Loucy (cell line): ENCODE data around the gene RNPEPL1.

Source experiments
- H2AFZ ChIP-seq: fragments of 200-600 bp; sonication (generic); 2 replicates; pipeline ENCODE4 v1.6.0; 2016; ENCODE audit warnings: antibody characterized with exemption, mild to moderate bottlenecking, low read length, moderate library complexity
- H3F3A ChIP-seq: fragments of 200-600 bp; 2 replicates; pipeline ENCODE4 v1.6.0; 2016; ENCODE audit warnings: antibody characterized with exemption, low read depth, mild to moderate bottlenecking
- H3K27me3 ChIP-seq: fragments of 200-600 bp; sonication (generic); 2 replicates; pipeline ENCODE4 v1.6.1; 2014; ENCODE audit warnings: low read length, mild to moderate bottlenecking; ENCODE audit not compliant: insufficient read depth, poor library complexity, severe bottlenecking
- H3K36me3 ChIP-seq: fragments of 200-600 bp; sonication (generic); 2 replicates; pipeline ENCODE4 v1.6.1; 2016; ENCODE audit warnings: low read length; ENCODE audit not compliant: insufficient read depth
- H3K4me1 ChIP-seq: fragments of 200-600 bp; sonication (generic); 2 replicates; pipeline ENCODE4 v1.5.1; 2014; ENCODE audit warnings: low read length, mild to moderate bottlenecking; ENCODE audit not compliant: insufficient read depth, poor library complexity, severe bottlenecking
- H3K4me2 ChIP-seq: fragments of 200-600 bp; sonication (generic); 2 replicates; pipeline ENCODE4 v1.6.0; 2014; ENCODE audit warnings: antibody characterized with exemption, low read length, low read depth, mild to moderate bottlenecking; ENCODE audit not compliant: poor library complexity, severe bottlenecking
- H3K4me3 ChIP-seq: fragments of 200-600 bp; sonication (generic); 2 replicates; pipeline ENCODE4 v1.5.1; 2014; ENCODE audit warnings: low read length, mild to moderate bottlenecking, mixed read lengths; ENCODE audit not compliant: poor library complexity, severe bottlenecking
- H3K79me2 ChIP-seq: fragments of 200-600 bp; sonication (generic); 2 replicates; pipeline ENCODE4 v1.6.1; 2014; ENCODE audit warnings: low read length; ENCODE audit not compliant: insufficient read depth
- H3K9ac ChIP-seq: fragments of 200-600 bp; sonication (generic); 2 replicates; pipeline ENCODE4 v1.6.0; 2014; ENCODE audit warnings: mild to moderate bottlenecking, low read depth, low read length, moderate library complexity; ENCODE audit not compliant: poor library complexity, severe bottlenecking
- H3K9me2 ChIP-seq: fragments of 200-600 bp; sonication (generic); replicated peaks from 2 replicates; pipeline ENCODE4 v1.6.1; 2016; ENCODE audit warnings: low read depth, low read length, mixed read lengths
- H3K9me3 ChIP-seq: fragments of 200-600 bp; sonication (generic); 2 replicates; pipeline ENCODE4 v1.6.1; 2014; ENCODE audit warnings: mild to moderate bottlenecking, antibody characterized with exemption, low read length, low read depth; ENCODE audit not compliant: insufficient read depth
- H4K20me1 ChIP-seq: fragments of 200-600 bp; sonication (generic); 2 replicates; pipeline ENCODE4 v1.6.0; 2014; ENCODE audit warnings: antibody characterized with exemption, low read length, mild to moderate bottlenecking; ENCODE audit not compliant: insufficient read depth, poor library complexity, severe bottlenecking
- EZH2phosphoT487 ChIP-seq: fragments of 200-600 bp; IDR thresholded peaks from 2 replicates; pipeline ENCODE4 v1.6.1; 2018; ENCODE audit warnings: antibody characterized with exemption, mild to moderate bottlenecking, moderate library complexity, borderline replicate concordance
- TF ChIP-seq, protein P1 (sequence below): fragments of 200-600 bp; sonication (generic); conservative IDR thresholded peaks from 2 replicates; pipeline ENCODE4 v1.5.1; 2014; ENCODE audit warnings: mild to moderate bottlenecking, antibody characterized with exemption, low read length

The RNPEPL1 gene

DNA sequence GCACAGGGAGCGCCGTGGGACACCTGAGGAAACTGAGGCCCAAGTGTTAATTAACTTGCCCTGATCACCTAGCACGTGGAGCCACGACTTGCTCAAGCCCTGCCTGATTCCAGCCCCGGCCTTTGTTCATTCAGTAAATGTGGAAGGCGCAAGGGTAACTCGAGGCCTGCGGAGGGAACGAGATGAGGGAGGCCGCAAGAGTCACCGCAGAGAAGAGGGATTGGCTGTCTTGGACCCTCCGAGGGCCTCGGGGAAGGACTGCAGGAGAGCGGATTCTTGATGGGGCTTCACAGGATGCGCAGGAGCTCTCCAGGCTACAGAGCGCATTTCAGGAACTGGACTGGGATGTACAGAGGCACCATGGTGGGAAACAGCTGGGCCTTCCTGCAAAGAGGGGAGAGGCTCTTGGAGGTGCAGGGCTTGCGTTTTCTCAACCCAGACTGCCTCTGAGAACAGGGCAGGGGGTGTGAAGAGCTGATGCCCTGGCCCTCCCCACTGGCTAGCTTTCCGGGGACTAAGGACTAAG, 10.0 kb upstream of the RNPEPL1 start:
- TF ChIP-seq EZH2phosphoT487: no peak
- TF ChIP-seq, protein P1, sequence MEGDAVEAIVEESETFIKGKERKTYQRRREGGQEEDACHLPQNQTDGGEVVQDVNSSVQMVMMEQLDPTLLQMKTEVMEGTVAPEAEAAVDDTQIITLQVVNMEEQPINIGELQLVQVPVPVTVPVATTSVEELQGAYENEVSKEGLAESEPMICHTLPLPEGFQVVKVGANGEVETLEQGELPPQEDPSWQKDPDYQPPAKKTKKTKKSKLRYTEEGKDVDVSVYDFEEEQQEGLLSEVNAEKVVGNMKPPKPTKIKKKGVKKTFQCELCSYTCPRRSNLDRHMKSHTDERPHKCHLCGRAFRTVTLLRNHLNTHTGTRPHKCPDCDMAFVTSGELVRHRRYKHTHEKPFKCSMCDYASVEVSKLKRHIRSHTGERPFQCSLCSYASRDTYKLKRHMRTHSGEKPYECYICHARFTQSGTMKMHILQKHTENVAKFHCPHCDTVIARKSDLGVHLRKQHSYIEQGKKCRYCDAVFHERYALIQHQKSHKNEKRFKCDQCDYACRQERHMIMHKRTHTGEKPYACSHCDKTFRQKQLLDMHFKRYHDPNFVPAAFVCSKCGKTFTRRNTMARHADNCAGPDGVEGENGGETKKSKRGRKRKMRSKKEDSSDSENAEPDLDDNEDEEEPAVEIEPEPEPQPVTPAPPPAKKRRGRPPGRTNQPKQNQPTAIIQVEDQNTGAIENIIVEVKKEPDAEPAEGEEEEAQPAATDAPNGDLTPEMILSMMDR: no peak
- H3K9me3 ChIP-seq: no peaks in the 10 kb centered on the region
- no peak overlapping the region for H2AFZ ChIP-seq
- H3K4me1 ChIP-seq: peaks cover 24% of the 10 kb centered on the region
- H3K27me3 ChIP-seq: no peaks in the 10 kb centered on the region
- peaks cover 25% of the 10 kb centered on the region for H4K20me1 ChIP-seq
- H3K9ac ChIP-seq: no peak overlapping the region
- peaks cover 71% of the 10 kb centered on the region for H3K79me2 ChIP-seq
- H3F3A ChIP-seq: no peaks in the 10 kb centered on the region
- H3K9me2 ChIP-seq: no peaks in the 10 kb centered on the region
- H3K36me3 ChIP-seq: peaks cover 4% of the 10 kb centered on the region; the same call in 1 of the 2 replicates
- H3K4me2 ChIP-seq: peak overlapping the region; percentile 89
- peak overlapping the region; percentile 87 for H3K4me3 ChIP-seq

DNA sequence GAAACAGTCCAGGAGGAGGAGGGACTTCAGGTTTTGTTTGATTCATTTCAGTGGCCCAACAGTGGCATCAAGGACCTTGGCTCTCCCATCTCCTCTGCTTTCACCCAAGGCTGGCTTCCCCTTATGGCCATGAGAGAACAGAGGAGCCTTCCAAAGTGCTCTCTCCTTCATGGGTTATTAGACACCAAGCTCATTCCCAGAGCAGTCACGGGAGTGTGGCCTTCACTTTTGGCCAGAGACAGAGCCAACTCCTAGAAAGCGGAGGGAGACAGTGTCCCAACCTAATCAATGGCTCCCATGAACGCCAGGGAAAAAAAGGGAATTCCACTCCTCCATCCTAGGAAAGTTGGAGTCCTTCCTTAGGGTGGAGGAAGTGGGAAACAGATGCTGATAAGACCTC, 9.0 kb upstream of the RNPEPL1 start:
- H3K9me2 ChIP-seq: no peaks in the 10 kb centered on the region
- no peaks in the 10 kb centered on the region for H3K9me3 ChIP-seq
- peaks cover 80% of the 10 kb centered on the region for H3K79me2 ChIP-seq
- H2AFZ ChIP-seq: no peak overlapping the region
- TF ChIP-seq, protein P1: no peak
- no peak for TF ChIP-seq EZH2phosphoT487
- H3F3A ChIP-seq: no peaks in the 10 kb centered on the region
- H4K20me1 ChIP-seq: peaks cover 25% of the 10 kb centered on the region
- peaks cover 4% of the 10 kb centered on the region; the same call in 1 of the 2 replicates for H3K36me3 ChIP-seq
- H3K27me3 ChIP-seq: no peaks in the 10 kb centered on the region
- H3K9ac ChIP-seq: peak overlapping the region; percentile 98
- peak overlapping the region; percentile 87 for H3K4me3 ChIP-seq
- H3K4me2 ChIP-seq: peak overlapping the region; percentile 89
- peaks cover 34% of the 10 kb centered on the region for H3K4me1 ChIP-seq

DNA sequence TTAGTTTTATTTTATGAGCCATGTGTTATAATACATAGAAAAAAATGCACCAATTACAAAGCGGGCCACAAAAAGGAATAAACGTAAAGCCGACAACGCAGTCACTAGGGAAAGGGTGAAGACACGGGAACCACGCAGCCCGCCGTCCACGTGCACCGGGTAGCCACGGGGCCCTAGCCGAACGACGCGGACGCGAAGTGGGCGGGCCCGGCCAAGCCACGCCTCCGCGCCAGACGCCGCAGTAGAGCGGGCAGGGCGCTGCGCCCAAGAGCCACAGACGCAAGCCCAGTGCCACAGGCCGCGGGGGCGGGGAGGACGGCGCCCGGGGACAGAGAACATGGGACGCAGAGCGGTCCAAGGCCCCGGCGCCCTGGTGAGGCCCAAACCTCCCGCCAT, 8.2 kb upstream of the RNPEPL1 start, which contains the start of gene DUSP28:
DUSP28 (plus strand) TSS at position 274 of the 396 bp plus-strand sequence. CDS start 328 bp downstream, outside the sequence.
- Histone ChIP-seq H3F3A (no peaks in the 10 kb centered on the region), H3K36me3 (peaks cover 4% of the 10 kb centered on the region; the same call in 1 of the 2 replicates), H2AFZ (peak within 1 kb of the TSS; percentile 63), H3K9me2 (no peaks in the 10 kb centered on the region), H3K9ac (peak within 1 kb of the TSS; percentile 98), H3K9me3 (no peaks in the 10 kb centered on the region), H3K4me3 (peak within 1 kb of the TSS; percentile 87), H3K4me2 (peak within 1 kb of the TSS; percentile 89), H3K79me2 (peaks cover 82% of the 10 kb centered on the region), H3K4me1 (peaks cover 42% of the 10 kb centered on the region), H3K27me3 (no peaks in the 10 kb centered on the region), H4K20me1 (peaks cover 25% of the 10 kb centered on the region)
- TF ChIP-seq EZH2phosphoT487: no peak
- TF ChIP-seq, protein P1: no peak
